Activated naive CD8-positive, alpha-beta T cell treated with anti-CD3 and anti-CD28 coated beads, Interleukin-2, amount 10 ng/mL, durations not matched to agents 7 days and 5 days (primary cell): ENCODE results near the gene CRYGB. TPM values are rescaled to one million over a fixed set of nuclear protein-coding genes. Genes with fewer than 3 reads are reported as not detected.

Experiments used
- ATAC-seq: fragments of 150-1000 bp; cut with Tn5 transposase; one replicate; pipeline ENCODE4 v1.10.0; 2021; ENCODE audit warnings: low read depth, moderate library complexity
- POLR2A ChIA-PET: fragments of 350-600 bp; sonication (Branson Sonifier 250); formaldehyde crosslinking; loops from one replicate; lab custom pipeline; 2021; ENCODE audit warnings: antibody characterized with exemption; lab: Charles Lee
- DNase-seq: peaks from one replicate; pipeline ENCODE4 v3.0.0; 2021
- H3K27ac Mint-ChIP-seq: one replicate; pipeline ENCODE4 v1.8.0; 2022; ENCODE audit warnings: mild to moderate bottlenecking, mixed read lengths
- H3K27me3 Mint-ChIP-seq: one replicate; pipeline ENCODE4 v1.8.0; 2022; ENCODE audit warnings: mild to moderate bottlenecking, moderate library complexity, mixed read lengths
- H3K36me3 Mint-ChIP-seq: one replicate; pipeline ENCODE4 v1.8.0; 2021; ENCODE audit warnings: mild to moderate bottlenecking, mixed read lengths
- H3K4me1 Mint-ChIP-seq: one replicate; pipeline ENCODE4 v1.8.0; 2021; ENCODE audit warnings: mixed read lengths
- H3K4me3 Mint-ChIP-seq: one replicate; pipeline ENCODE4 v1.8.0; 2022; ENCODE audit warnings: mild to moderate bottlenecking, moderate library complexity, mixed read lengths
- H3K9me3 Mint-ChIP-seq: one replicate; pipeline ENCODE4 v1.8.0; 2021; ENCODE audit warnings: mixed read lengths
- total RNA-seq, 2 experiments: library from RNA; stranded (reverse); gene quantifications; one replicate each; pipeline ENCODE4 v1.2.3, GENCODE V29; 2021

CRYGB gene, protein sequence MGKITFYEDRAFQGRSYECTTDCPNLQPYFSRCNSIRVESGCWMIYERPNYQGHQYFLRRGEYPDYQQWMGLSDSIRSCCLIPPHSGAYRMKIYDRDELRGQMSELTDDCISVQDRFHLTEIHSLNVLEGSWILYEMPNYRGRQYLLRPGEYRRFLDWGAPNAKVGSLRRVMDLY
- not detected for total RNA-seq

DNA sequence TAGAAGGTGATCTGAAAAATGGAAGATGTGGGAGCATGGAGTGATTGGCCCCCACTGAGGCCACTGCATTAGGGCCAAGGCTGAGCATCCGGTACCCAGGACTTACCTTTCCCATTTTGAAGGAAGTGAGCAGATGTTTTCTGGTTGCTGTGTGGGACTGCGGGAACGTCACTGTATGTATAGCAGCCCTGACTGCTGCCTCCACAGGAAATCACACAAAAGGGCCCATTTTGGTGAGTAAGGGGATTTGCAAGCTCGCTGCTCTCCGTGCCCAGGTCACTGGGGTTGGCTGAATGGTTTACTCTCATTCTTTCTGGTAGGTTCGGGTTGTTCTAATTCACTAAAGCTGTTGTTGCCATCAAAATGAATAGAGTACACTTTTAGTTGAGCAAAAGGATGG, at the start of gene CRYGB:
Gene CRYGB (minus strand): TSS at position 153 of the 400 bp plus-strand sequence. CDS start 38 bp downstream, at position 115.
- Mint-ChIP-seq H3K36me3 (no peaks in the 10 kb centered on the region), H3K9me3 (peaks cover 2% of the 10 kb centered on the region), H3K4me1 (no peaks in the 10 kb centered on the region), H3K27ac (no peak within 1 kb of the TSS), H3K27me3 (peaks cover 7% of the 10 kb centered on the region), H3K4me3 (no peak within 1 kb of the TSS)
- no peak for ATAC-seq
- POLR2A ChIA-PET, result no interaction called here
- no peak for DNase-seq

DNA sequence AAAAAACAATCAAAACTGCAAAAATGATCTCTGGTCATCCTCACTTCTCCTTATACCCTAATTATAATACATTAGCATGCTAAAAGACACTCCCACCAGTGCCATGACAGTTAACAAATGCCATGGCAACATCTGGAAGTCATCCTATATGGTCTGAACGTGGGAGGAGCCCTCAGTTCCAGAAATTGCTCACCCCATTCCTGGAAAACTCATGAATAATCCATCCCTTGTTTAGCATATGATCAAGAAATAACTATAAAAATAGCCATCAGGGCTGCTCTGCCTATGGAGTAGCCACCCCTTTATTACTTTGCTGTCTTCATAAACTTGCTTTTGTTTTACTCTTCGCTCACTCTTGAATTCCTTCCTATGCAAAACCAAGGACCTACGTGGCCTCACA, 49.6 kb upstream of the CRYGB start:
- Mint-ChIP-seq H3K4me1 (no peaks in the 10 kb centered on the region), H3K4me3 (no peak overlapping the region), H3K27ac (no peak overlapping the region), H3K9me3 (no peaks in the 10 kb centered on the region), H3K36me3 (no peaks in the 10 kb centered on the region), H3K27me3 (peaks cover 9% of the 10 kb centered on the region)
- DNase-seq (no peak), ATAC-seq (no peak)
- POLR2A ChIA-PET, result no interaction called here

DNA sequence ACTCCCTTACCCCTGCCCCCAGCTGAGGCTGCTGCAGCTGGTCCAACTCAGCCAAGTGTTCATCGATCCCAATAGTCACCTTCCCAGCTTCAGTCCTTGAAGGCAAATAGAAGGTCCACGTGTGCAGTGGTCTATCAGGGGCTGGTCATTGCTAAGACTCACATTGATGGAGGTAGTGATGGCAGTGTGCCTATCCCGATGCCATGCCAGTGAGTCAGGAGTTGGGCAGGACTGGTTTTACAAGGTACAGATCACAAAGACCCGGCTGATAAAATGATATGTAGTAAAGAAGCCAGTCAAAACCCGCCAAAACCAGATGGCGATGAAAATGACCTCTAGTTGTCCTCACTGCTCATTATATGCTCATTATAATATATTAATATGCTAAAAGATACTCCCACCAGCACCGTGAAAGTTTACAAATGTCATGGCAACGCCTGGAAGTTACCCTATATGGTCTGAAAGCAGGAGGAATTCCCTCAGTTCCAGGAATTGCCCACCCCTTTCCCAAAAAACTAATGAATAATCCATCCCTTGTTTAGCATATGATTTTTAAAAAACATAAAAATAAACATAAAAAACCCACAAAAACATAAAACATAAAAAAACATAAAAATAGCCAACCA, 46.8 kb upstream of the CRYGB start:
- H3K4me1 Mint-ChIP-seq, result no peaks in the 10 kb centered on the region
- H3K27me3 Mint-ChIP-seq, result peaks cover 3% of the 10 kb centered on the region
- no peak overlapping the region for H3K4me3 Mint-ChIP-seq
- H3K27ac Mint-ChIP-seq, result no peak overlapping the region
- H3K36me3 Mint-ChIP-seq, result no peaks in the 10 kb centered on the region
- ATAC-seq (no peak), DNase-seq (no peak)
- POLR2A ChIA-PET, result no interaction called here
- H3K9me3 Mint-ChIP-seq, result no peaks in the 10 kb centered on the region

DNA sequence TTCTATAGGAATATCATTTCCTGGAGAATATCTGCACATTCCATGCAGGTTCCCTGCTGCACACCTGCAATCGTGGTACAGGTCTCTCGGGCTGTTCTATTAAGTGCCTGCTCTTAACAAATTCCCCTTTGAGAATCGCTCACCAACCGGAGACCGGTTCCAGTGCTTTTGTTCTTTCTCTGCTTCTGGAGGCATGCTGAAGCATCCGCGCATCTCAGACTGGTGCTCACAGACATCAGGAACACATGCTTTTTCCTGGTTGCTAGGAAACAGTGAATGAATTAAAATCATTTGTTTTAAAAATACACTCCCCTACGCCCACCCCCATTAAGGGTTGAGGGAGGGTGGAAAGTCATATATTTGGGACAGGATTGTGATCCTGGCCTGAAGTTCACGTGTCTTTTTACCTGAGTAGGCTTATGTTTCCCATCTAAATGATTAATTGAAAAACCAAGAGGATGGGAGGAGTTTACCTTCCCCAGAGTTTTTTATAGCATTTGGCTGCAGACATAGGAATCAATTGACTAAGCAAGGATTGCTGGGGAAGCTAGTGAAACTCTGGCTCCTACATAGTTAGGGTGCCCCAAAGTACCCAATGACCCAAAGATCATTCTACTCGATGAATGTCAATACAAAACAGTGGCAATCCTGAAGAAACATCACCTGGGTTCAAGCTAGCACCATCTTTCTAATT, 44.0 kb upstream of the CRYGB start, which contains the start of gene C2orf80:
Gene C2orf80 (minus strand): TSS at position 221 of the 694 bp plus-strand sequence. CDS start 3,044 bp downstream, outside the sequence.
- Mint-ChIP-seq H3K36me3 (no peaks in the 10 kb centered on the region), H3K9me3 (no peaks in the 10 kb centered on the region), H3K4me1 (peaks cover 5% of the 10 kb centered on the region), H3K27me3 (peaks cover 10% of the 10 kb centered on the region), H3K27ac (no peak within 1 kb of the TSS), H3K4me3 (no peak within 1 kb of the TSS)
- ATAC-seq (no peak), DNase-seq (no peak)
- POLR2A ChIA-PET, result no interaction called here

DNA sequence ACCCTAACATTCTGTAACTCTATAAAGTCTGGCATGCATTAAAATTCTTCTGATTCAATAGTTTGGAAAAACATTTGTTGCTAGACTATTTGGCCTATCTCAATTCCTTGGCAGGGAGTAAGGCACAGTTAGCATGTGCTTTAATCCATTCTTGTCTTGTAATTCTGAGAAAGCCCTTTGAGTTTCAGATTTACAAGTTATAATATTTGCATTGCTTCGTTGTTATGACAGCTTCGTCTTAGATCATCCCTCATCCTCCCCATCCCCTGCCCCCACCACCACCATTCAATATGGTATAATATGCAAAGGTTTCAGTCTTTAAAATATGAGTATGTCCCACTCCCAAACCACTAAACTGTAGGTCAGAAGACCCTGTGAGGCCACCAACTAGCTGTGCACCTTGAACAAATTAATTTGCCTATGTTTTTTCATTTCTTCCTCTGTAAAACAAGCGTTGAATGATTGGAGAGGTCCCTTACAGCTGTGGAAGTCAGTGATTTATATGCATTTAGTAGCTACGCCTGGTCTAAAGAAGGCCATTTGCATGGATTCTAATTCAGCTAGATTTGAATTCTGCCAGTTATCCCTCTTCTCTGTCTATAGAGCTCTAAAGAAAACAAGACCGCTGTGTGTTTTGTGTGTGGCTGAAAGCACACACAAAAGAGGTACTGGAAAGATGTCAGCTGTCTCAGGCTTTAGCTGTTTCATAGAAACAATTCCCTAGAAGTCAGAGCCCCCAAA, 43.3 kb upstream of the CRYGB start:
- Mint-ChIP-seq H3K4me3 (no peak overlapping the region), H3K4me1 (peaks cover 5% of the 10 kb centered on the region), H3K27ac (no peak overlapping the region), H3K36me3 (no peaks in the 10 kb centered on the region), H3K27me3 (peaks cover 16% of the 10 kb centered on the region), H3K9me3 (no peaks in the 10 kb centered on the region)
- ATAC-seq (no peak), DNase-seq (no peak)
- POLR2A ChIA-PET, result no interaction called here

DNA sequence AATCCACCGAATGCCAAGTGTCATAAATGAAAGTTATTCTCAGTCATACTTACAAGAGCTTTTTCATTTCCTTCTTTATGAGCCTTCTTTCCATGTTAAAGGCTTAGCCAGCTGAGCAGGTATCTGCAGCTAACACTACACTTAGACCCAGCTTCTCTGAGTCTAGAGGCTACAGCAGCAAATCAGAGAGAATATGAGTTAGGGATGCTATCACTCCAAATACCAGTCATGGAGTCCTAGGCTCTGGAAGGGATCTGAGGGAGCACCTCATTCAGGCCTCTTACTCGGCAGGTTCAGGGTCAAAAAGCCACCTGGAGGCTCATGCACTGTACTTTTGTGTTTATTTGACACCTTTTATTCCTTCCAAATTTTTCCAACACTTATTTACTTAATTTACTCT, 40.9 kb upstream of the CRYGB start:
- ATAC-seq, result no peak
- H3K36me3 Mint-ChIP-seq, result no peaks in the 10 kb centered on the region
- POLR2A ChIA-PET, result no interaction called here

DNA sequence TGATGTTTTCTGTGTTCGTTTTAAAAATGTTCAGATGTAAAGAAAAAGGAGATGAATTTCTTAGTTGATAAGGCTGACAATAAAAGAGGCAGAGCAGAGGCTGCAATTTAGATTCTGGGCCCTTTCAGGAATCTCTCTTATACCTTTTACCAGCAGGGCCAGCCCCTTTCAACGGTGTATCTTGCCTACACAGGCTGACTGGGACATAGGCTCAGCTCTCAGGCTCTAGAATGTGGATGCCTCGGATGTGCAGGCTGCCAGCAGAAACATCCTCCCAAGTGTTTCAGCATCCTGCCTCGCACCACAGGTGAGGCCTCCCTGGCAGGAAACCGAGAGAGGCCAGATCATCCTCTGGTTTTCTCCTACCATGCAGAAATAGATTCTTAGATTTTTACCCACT, 40.5 kb upstream of the CRYGB start:
- POLR2A ChIA-PET, result no interaction called here

More for the DNA sequence above, 40.9 kb upstream of the CRYGB start:
- Mint-ChIP-seq H3K4me1 (peaks cover 5% of the 10 kb centered on the region), H3K27me3 (peaks cover 32% of the 10 kb centered on the region), H3K9me3 (no peaks in the 10 kb centered on the region), H3K27ac (no peak overlapping the region), H3K4me3 (no peak overlapping the region)
- no peak for DNase-seq

DNA sequence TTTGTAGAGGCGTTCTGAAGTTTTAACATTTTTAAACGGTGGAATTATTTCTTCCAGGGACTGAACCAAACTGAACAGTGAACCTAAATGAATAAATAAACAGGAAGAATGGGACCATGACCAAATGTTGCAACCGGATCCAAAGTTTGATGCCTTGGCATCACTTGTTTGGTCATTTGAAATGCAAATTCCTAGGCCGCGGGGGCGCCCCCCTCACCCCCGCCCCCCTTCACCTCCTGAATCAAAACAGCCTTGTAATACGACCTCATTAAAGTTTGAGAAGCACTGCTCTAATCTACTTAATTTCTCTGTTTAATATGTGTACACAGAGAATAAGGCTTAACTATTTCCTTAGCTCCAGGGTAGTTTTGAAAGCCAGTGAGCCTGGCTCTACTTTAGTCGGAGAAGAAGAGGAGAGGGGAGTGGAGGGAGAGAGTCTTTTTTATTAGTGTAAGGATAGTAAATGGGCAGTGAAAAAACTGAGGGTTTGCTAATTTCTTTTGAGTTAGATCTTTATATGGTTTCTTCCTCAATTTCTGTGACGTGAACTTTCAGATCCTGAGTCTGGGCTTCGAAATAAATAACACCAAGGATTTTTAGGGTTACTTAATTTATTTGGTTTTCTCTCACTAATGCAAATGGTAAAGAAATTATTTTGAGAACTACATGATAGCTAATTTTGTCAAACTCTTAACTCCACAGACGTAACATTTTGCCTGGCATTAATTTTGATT, 38.2 kb upstream of the CRYGB start:
- POLR2A ChIA-PET, result no interaction called here

More for the DNA sequence above, 40.5 kb upstream of the CRYGB start:
- Mint-ChIP-seq H3K27me3 (peaks cover 36% of the 10 kb centered on the region), H3K4me3 (no peak overlapping the region), H3K27ac (no peak overlapping the region), H3K4me1 (peaks cover 5% of the 10 kb centered on the region), H3K9me3 (no peaks in the 10 kb centered on the region), H3K36me3 (no peaks in the 10 kb centered on the region)
- ATAC-seq (no peak), DNase-seq (no peak)

DNA sequence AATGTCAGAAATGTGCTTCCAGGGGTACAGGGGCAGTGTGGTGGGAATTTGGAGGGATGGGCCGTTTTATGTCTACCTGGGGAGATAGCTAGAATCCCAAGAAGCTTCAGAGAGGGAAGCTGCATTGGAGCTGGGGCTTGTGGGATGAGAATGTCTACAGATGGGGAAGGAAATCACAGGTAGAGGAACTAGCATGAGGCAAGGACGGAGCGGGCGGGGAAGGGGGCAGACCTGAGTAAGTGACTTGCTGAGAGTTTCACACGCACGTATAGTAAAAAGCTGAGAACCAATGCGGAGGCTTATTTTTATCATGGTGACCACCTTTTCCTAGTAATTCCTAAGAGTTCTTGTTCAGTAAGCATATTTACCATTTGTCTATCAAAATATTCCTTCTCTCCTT, 37.6 kb upstream of the CRYGB start:
- ATAC-seq (no peak), DNase-seq (no peak)
- no peak overlapping the region for H3K27ac Mint-ChIP-seq
- no peak overlapping the region for H3K4me3 Mint-ChIP-seq
- H3K36me3 Mint-ChIP-seq, result no peaks in the 10 kb centered on the region
- H3K27me3 Mint-ChIP-seq, result peaks cover 33% of the 10 kb centered on the region
- H3K4me1 Mint-ChIP-seq, result peaks cover 5% of the 10 kb centered on the region
- POLR2A ChIA-PET, result no interaction called here
- H3K9me3 Mint-ChIP-seq, result no peaks in the 10 kb centered on the region

More for the DNA sequence above, 38.2 kb upstream of the CRYGB start:
- Mint-ChIP-seq H3K27me3 (peaks cover 33% of the 10 kb centered on the region), H3K27ac (no peak overlapping the region), H3K9me3 (no peaks in the 10 kb centered on the region), H3K36me3 (no peaks in the 10 kb centered on the region), H3K4me3 (no peak overlapping the region), H3K4me1 (peaks cover 5% of the 10 kb centered on the region)
- DNase-seq (no peak), ATAC-seq (no peak)

DNA sequence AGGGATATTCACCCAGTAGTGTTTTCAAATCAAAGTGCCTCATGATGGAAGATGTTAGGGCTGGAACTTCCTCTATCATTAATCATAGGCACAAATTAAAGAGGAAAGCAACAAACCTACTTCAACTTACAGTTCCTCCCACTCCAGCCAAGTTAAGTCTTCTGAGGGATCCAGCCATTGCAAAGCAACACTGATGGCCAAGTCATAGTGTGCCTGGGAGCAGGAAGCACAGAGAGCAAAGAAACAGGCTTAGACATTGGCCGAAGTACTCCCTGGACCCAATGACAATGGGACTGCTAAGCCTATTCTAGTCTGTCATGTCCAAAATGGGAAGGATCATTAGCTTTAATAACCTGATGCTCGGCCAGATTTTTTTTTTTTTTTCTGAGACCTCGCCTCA, 36.9 kb upstream of the CRYGB start:
- POLR2A ChIA-PET, result no interaction called here
- no peaks in the 10 kb centered on the region for H3K9me3 Mint-ChIP-seq
- H3K36me3 Mint-ChIP-seq, result no peaks in the 10 kb centered on the region
- ATAC-seq (no peak), DNase-seq (no peak)
- H3K4me1 Mint-ChIP-seq, result peaks cover 5% of the 10 kb centered on the region
- peaks cover 33% of the 10 kb centered on the region for H3K27me3 Mint-ChIP-seq
- H3K27ac Mint-ChIP-seq, result no peak overlapping the region
- no peak overlapping the region for H3K4me3 Mint-ChIP-seq

DNA sequence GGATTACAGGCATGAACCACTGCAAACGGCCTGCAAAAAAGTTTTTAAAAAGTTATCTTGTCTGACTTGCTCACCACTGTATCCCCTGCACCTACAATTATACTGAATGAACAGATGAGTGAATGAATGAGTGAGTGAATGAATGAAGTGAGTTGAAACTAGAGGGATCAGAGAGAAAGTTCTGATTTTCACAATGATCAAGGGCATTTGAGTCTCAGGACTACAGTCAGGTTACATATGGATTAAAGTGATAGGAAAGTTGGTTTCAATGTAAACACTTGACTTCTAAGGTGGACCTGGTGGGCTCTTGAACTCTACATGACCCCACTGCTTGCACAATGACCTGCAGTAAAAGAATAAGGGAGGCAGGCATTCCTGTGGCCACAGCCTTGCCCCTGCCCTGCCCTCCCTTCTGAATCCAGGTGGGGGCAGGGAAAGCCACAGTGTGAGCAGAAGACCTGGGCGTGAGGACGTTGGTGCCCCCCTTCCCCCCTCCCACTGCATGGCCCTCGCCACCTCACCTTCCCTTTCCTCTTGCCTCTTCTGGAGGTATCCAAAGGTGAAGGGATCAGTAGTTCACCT, 33.2 kb upstream of the CRYGB start:
- Mint-ChIP-seq H3K9me3 (no peaks in the 10 kb centered on the region), H3K4me3 (no peak overlapping the region), H3K4me1 (peaks cover 3% of the 10 kb centered on the region), H3K27ac (no peak overlapping the region), H3K36me3 (no peaks in the 10 kb centered on the region), H3K27me3 (peaks cover 22% of the 10 kb centered on the region)
- POLR2A ChIA-PET, result no interaction called here
- ATAC-seq (no peak), DNase-seq (no peak)

DNA sequence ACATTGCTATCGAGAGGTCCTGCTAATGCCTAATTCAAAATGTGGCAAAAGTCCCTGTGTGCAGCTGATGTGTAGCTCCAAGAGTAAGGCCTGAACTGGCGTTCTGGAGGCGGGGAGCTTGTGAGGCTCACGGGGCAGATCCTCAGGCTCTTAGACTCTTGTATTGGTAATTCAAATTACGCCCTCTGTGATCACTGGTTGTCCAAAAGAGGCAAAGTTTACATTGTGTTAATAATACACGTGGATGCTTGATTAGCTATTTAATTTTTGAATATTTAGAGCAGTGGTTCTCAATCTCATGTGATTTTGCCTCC, 29.8 kb upstream of the CRYGB start:
- POLR2A ChIA-PET, result interaction anchor here (1.1 kb wide), 1 partner anchor 91 kb away, joined by 3 read pairs; no protein-coding TSS in a partner anchor
- no peaks in the 10 kb centered on the region for H3K9me3 Mint-ChIP-seq

More for the DNA sequence above, 29.8 kb upstream of the CRYGB start:
- no peak for ATAC-seq
- H3K4me1 Mint-ChIP-seq, result peaks cover 5% of the 10 kb centered on the region
- peaks cover 9% of the 10 kb centered on the region for H3K27me3 Mint-ChIP-seq
- no peak for DNase-seq
- H3K27ac Mint-ChIP-seq, result no peak overlapping the region
- no peak overlapping the region for H3K4me3 Mint-ChIP-seq
- no peaks in the 10 kb centered on the region for H3K36me3 Mint-ChIP-seq
